Stimulated activated effector memory CD8-positive, alpha-beta T cell treated with anti-CD3 and anti-CD28 coated beads, Interleukin-12 subunit alpha, Interleukin-12 subunit beta, amount 100 ng/mL, for 72 hours (primary cell): Measurements from ENCODE around the gene GAS2L2.
A peak's percentile ranks its signal among the peaks of the same experiment; 100 is the strongest.

Experiments used
- ATAC-seq: fragments of 150-1000 bp; cut with Tn5 transposase; 2 replicates; pipeline ENCODE4 v1.10.0; 2021
- DNase-seq, 2 donors: peaks; one replicate each; pipeline ENCODE4 v3.0.0; 2021 to 2022; ENCODE audit warnings: low spot score in 2 of 2
- H3K27ac Mint-ChIP-seq: one replicate; pipeline ENCODE4 v1.8.0; 2022; ENCODE audit warnings: mild to moderate bottlenecking, mixed read lengths
- H3K36me3 Mint-ChIP-seq: one replicate; pipeline ENCODE4 v1.8.0; 2022; ENCODE audit warnings: mild to moderate bottlenecking, mixed read lengths
- H3K4me1 Mint-ChIP-seq: one replicate; pipeline ENCODE4 v1.8.0; 2022; ENCODE audit warnings: mixed read lengths
- H3K4me3 Mint-ChIP-seq: one replicate; pipeline ENCODE4 v1.8.0; 2022; ENCODE audit warnings: mild to moderate bottlenecking, mixed read lengths
- H3K9me3 Mint-ChIP-seq: one replicate; pipeline ENCODE4 v1.8.0; 2022; ENCODE audit warnings: mixed read lengths

The GAS2L2 gene

GRCh38 chr17:35729405-35729833, 23.6 kb downstream of the GAS2L2 start:
- Mint-ChIP-seq H3K4me1 (peaks cover 23% of the 10 kb centered on the region), H3K4me3 (no peak overlapping the region), H3K27ac (peak overlapping the region; percentile 81), H3K9me3 (no peaks in the 10 kb centered on the region), H3K36me3 (peaks cover 28% of the 10 kb centered on the region)
- no peak for ATAC-seq
- no peak for DNase-seq

- H3K4me1 Mint-ChIP-seq = peaks cover 23% of the 10 kb centered on the region
- H3K4me3 Mint-ChIP-seq = no peak overlapping the region
- peaks cover 37% of the 10 kb centered on the region for H3K36me3 Mint-ChIP-seq
- no peak for DNase-seq
- ATAC-seq = no peak
- H3K27ac Mint-ChIP-seq = no peak overlapping the region
- no peaks in the 10 kb centered on the region for H3K9me3 Mint-ChIP-seq
Observed at GRCh38 chr17:35728551-35728950, 24.5 kb downstream of the GAS2L2 start.

GRCh38 chr17:35727635-35728034, 25.4 kb downstream of the GAS2L2 start:
- ATAC-seq (no peak), DNase-seq (no peak)
- no peaks in the 10 kb centered on the region for H3K9me3 Mint-ChIP-seq
- peaks cover 46% of the 10 kb centered on the region for H3K36me3 Mint-ChIP-seq
- no peak overlapping the region for H3K4me3 Mint-ChIP-seq
- H3K4me1 Mint-ChIP-seq = peaks cover 23% of the 10 kb centered on the region
- peak overlapping the region; percentile 73 for H3K27ac Mint-ChIP-seq

- no peak overlapping the region for H3K27ac Mint-ChIP-seq
- H3K4me3 Mint-ChIP-seq = no peak overlapping the region
Observed at GRCh38 chr17:35726953-35727460, 26.0 kb downstream of the GAS2L2 start.

GRCh38 chr17:35726127-35726952, 26.7 kb downstream of the GAS2L2 start:
- DNase-seq = no peak
- H3K4me1 Mint-ChIP-seq = peaks cover 23% of the 10 kb centered on the region
- H3K36me3 Mint-ChIP-seq = peaks cover 58% of the 10 kb centered on the region
- no peak overlapping the region for H3K4me3 Mint-ChIP-seq
- no peak overlapping the region for H3K27ac Mint-ChIP-seq
- no peak for ATAC-seq
- no peaks in the 10 kb centered on the region for H3K9me3 Mint-ChIP-seq

More at GRCh38 chr17:35726953-35727460, 26.0 kb downstream of the GAS2L2 start:
- ATAC-seq (no peak), DNase-seq (no peak)
- Mint-ChIP-seq H3K9me3 (no peaks in the 10 kb centered on the region), H3K4me1 (peaks cover 23% of the 10 kb centered on the region), H3K36me3 (peaks cover 52% of the 10 kb centered on the region)

- ATAC-seq (no peak), DNase-seq (no peak)
- Mint-ChIP-seq H3K4me1 (peaks cover 17% of the 10 kb centered on the region), H3K36me3 (peaks cover 57% of the 10 kb centered on the region), H3K9me3 (no peaks in the 10 kb centered on the region), H3K4me3 (no peak overlapping the region), H3K27ac (peak overlapping the region; percentile 38)
Observed at GRCh38 chr17:35725802-35726126, 27.3 kb downstream of the GAS2L2 start.

GRCh38 chr17:35725058-35725457, 28.0 kb downstream of the GAS2L2 start:
- peaks cover 60% of the 10 kb centered on the region for H3K36me3 Mint-ChIP-seq
- DNase-seq = no peak
- H3K9me3 Mint-ChIP-seq = no peaks in the 10 kb centered on the region
- ATAC-seq = no peak
- H3K4me3 Mint-ChIP-seq = no peak overlapping the region
- peaks cover 10% of the 10 kb centered on the region for H3K4me1 Mint-ChIP-seq
- H3K27ac Mint-ChIP-seq = peak overlapping the region; percentile 38

- Mint-ChIP-seq H3K36me3 (peaks cover 74% of the 10 kb centered on the region), H3K4me3 (no peak overlapping the region), H3K27ac (peak overlapping the region; percentile 20), H3K9me3 (no peaks in the 10 kb centered on the region), H3K4me1 (peaks cover 5% of the 10 kb centered on the region)
- ATAC-seq = no peak
- DNase-seq = no peak
Observed at GRCh38 chr17:35723735-35724134, 29.3 kb downstream of the GAS2L2 start.

GRCh38 chr17:35717475-35717874, 35.6 kb downstream of the GAS2L2 start:
- Mint-ChIP-seq H3K36me3 (peaks cover 60% of the 10 kb centered on the region), H3K4me3 (no peak overlapping the region), H3K9me3 (no peaks in the 10 kb centered on the region), H3K4me1 (no peaks in the 10 kb centered on the region), H3K27ac (no peak overlapping the region)
- DNase-seq (no peak), ATAC-seq (no peak)

GRCh38 chr17:35716897-35717465, 36.1 kb downstream of the GAS2L2 start:
- DNase-seq (no peak), ATAC-seq (no peak)
- H3K36me3 Mint-ChIP-seq = peaks cover 55% of the 10 kb centered on the region
- no peaks in the 10 kb centered on the region for H3K9me3 Mint-ChIP-seq
- H3K27ac Mint-ChIP-seq = no peak overlapping the region
- H3K4me3 Mint-ChIP-seq = no peak overlapping the region
- H3K4me1 Mint-ChIP-seq = no peaks in the 10 kb centered on the region

GRCh38 chr17:35716173-35716572, 36.9 kb downstream of the GAS2L2 start:
- H3K36me3 Mint-ChIP-seq = peaks cover 48% of the 10 kb centered on the region
- no peak overlapping the region for H3K4me3 Mint-ChIP-seq
- no peak overlapping the region for H3K27ac Mint-ChIP-seq
- H3K9me3 Mint-ChIP-seq = no peaks in the 10 kb centered on the region
- no peaks in the 10 kb centered on the region for H3K4me1 Mint-ChIP-seq
- DNase-seq = no peak
- peak; percentile 66 for ATAC-seq

- H3K9me3 Mint-ChIP-seq = no peaks in the 10 kb centered on the region
Observed at GRCh38 chr17:35715416-35715815, 37.6 kb downstream of the GAS2L2 start.

GRCh38 chr17:35714988-35715387, 38.1 kb downstream of the GAS2L2 start:
- Mint-ChIP-seq H3K36me3 (peaks cover 36% of the 10 kb centered on the region), H3K4me3 (no peak overlapping the region), H3K27ac (no peak overlapping the region), H3K4me1 (no peaks in the 10 kb centered on the region), H3K9me3 (no peaks in the 10 kb centered on the region)
- no peak for ATAC-seq
- DNase-seq = no peak

More at GRCh38 chr17:35715416-35715815, 37.6 kb downstream of the GAS2L2 start:
- Mint-ChIP-seq H3K36me3 (peaks cover 40% of the 10 kb centered on the region), H3K4me3 (no peak overlapping the region), H3K4me1 (no peaks in the 10 kb centered on the region), H3K27ac (no peak overlapping the region)
- DNase-seq (no peak), ATAC-seq (no peak)

- Mint-ChIP-seq H3K4me1 (no peaks in the 10 kb centered on the region), H3K9me3 (no peaks in the 10 kb centered on the region), H3K4me3 (no peak overlapping the region), H3K36me3 (peaks cover 18% of the 10 kb centered on the region), H3K27ac (no peak overlapping the region)
- DNase-seq (no peak), ATAC-seq (no peak)
Observed at GRCh38 chr17:35713069-35713728, 39.8 kb downstream of the GAS2L2 start.

GRCh38 chr17:35710950-35711349, 42.1 kb downstream of the GAS2L2 start:
- Mint-ChIP-seq H3K36me3 (peaks cover 14% of the 10 kb centered on the region), H3K4me1 (no peaks in the 10 kb centered on the region), H3K9me3 (no peaks in the 10 kb centered on the region), H3K4me3 (no peak overlapping the region), H3K27ac (no peak overlapping the region)
- ATAC-seq (no peak), DNase-seq (no peak)
